T-helper 2 cell treated with Interferon-gamma antibody and Interleukin-4, amounts not matched to agents 5 μg/mL and 100 μg/mL, for 36 hours (primary cell): Measurements from ENCODE around the gene LTA.

Experiments
- DNase-seq: peaks from one replicate; pipeline ENCODE4 v3.0.0; 2021; ENCODE audit warnings: low spot score
- H3K27ac Mint-ChIP-seq: one replicate; pipeline ENCODE4 v1.8.0; 2021; ENCODE audit warnings: mild to moderate bottlenecking, mixed read lengths
- H3K27me3 Mint-ChIP-seq: one replicate; pipeline ENCODE4 v1.8.0; 2021; ENCODE audit warnings: low read depth, mixed read lengths
- H3K36me3 Mint-ChIP-seq: one replicate; pipeline ENCODE4 v1.8.0; 2021; ENCODE audit warnings: low read depth, mixed read lengths
- H3K4me1 Mint-ChIP-seq: one replicate; pipeline ENCODE4 v1.8.0; 2021; ENCODE audit warnings: low read depth, mixed read lengths
- H3K4me3 Mint-ChIP-seq: one replicate; pipeline ENCODE4 v1.8.0; 2022; ENCODE audit warnings: mild to moderate bottlenecking, moderate library complexity, mixed read lengths
- H3K9me3 Mint-ChIP-seq: one replicate; pipeline ENCODE4 v1.8.0; 2021; ENCODE audit warnings: mixed read lengths

The LTA gene

GRCh38 chr6:31572041-31572911 lies at the start of gene LTA:
TSS of gene LTA (plus strand) at chr6:31572289. CDS start at chr6:31572743, 454 bp downstream.
- peaks cover 91% of the 10 kb centered on the region for H3K4me1 Mint-ChIP-seq
- peak within 1 kb of the TSS; percentile 94 for H3K4me3 Mint-ChIP-seq
- peak; percentile 79 for DNase-seq
- peaks cover 18% of the 10 kb centered on the region for H3K27me3 Mint-ChIP-seq
- H3K9me3 Mint-ChIP-seq = no peaks in the 10 kb centered on the region
- H3K27ac Mint-ChIP-seq = peak within 1 kb of the TSS; percentile 95
- peaks cover 21% of the 10 kb centered on the region for H3K36me3 Mint-ChIP-seq

- Mint-ChIP-seq H3K27me3 (peaks cover 20% of the 10 kb centered on the region), H3K4me1 (no peaks in the 10 kb centered on the region), H3K27ac (no peak overlapping the region), H3K9me3 (no peaks in the 10 kb centered on the region), H3K36me3 (peaks cover 9% of the 10 kb centered on the region), H3K4me3 (no peak overlapping the region)
- no peak for DNase-seq
Measured at GRCh38 chr6:31525553-31525931, 46.5 kb upstream of the LTA start.

GRCh38 chr6:31525932-31526591 lies 46.0 kb upstream of the LTA start:
- H3K4me3 Mint-ChIP-seq = no peak overlapping the region
- peaks cover 13% of the 10 kb centered on the region for H3K36me3 Mint-ChIP-seq
- H3K9me3 Mint-ChIP-seq = no peaks in the 10 kb centered on the region
- H3K27me3 Mint-ChIP-seq = peaks cover 20% of the 10 kb centered on the region
- no peak overlapping the region for H3K27ac Mint-ChIP-seq
- H3K4me1 Mint-ChIP-seq = no peaks in the 10 kb centered on the region
- DNase-seq = no peak

- Mint-ChIP-seq H3K4me1 (peaks cover 4% of the 10 kb centered on the region), H3K36me3 (peaks cover 34% of the 10 kb centered on the region), H3K4me3 (no peak overlapping the region), H3K27ac (no peak overlapping the region), H3K27me3 (no peaks in the 10 kb centered on the region), H3K9me3 (no peaks in the 10 kb centered on the region)
- no peak for DNase-seq
Measured at GRCh38 chr6:31528307-31528777, 43.7 kb upstream of the LTA start.

- Mint-ChIP-seq H3K4me3 (no peak within 1 kb of the TSS), H3K36me3 (peaks cover 38% of the 10 kb centered on the region), H3K27ac (no peak within 1 kb of the TSS), H3K27me3 (no peaks in the 10 kb centered on the region), H3K4me1 (peaks cover 6% of the 10 kb centered on the region), H3K9me3 (no peaks in the 10 kb centered on the region)
- DNase-seq = no peak
Measured at GRCh38 chr6:31528821-31529328, 43.2 kb upstream of the LTA start, which contains the start of gene MCCD1. TSS of gene MCCD1 (plus strand) at chr6:31528962. CDS start at chr6:31529015, 53 bp downstream.

- Mint-ChIP-seq H3K4me3 (no peak overlapping the region), H3K36me3 (peaks cover 43% of the 10 kb centered on the region), H3K4me1 (peaks cover 6% of the 10 kb centered on the region), H3K27me3 (no peaks in the 10 kb centered on the region), H3K27ac (no peak overlapping the region), H3K9me3 (no peaks in the 10 kb centered on the region)
- no peak for DNase-seq
Measured at GRCh38 chr6:31529329-31530150, 42.5 kb upstream of the LTA start.

- Mint-ChIP-seq H3K27ac (no peak overlapping the region), H3K36me3 (peaks cover 54% of the 10 kb centered on the region)
Measured at GRCh38 chr6:31530659-31531058, 41.4 kb upstream of the LTA start.

GRCh38 chr6:31531162-31531561 lies 40.9 kb upstream of the LTA start:
- H3K27me3 Mint-ChIP-seq = no peaks in the 10 kb centered on the region
- peaks cover 59% of the 10 kb centered on the region for H3K36me3 Mint-ChIP-seq
- no peaks in the 10 kb centered on the region for H3K9me3 Mint-ChIP-seq
- peaks cover 12% of the 10 kb centered on the region for H3K4me1 Mint-ChIP-seq
- DNase-seq = no peak
- H3K4me3 Mint-ChIP-seq = no peak overlapping the region
- no peak overlapping the region for H3K27ac Mint-ChIP-seq

More at GRCh38 chr6:31530659-31531058, 41.4 kb upstream of the LTA start:
- Mint-ChIP-seq H3K9me3 (no peaks in the 10 kb centered on the region), H3K27me3 (no peaks in the 10 kb centered on the region), H3K4me1 (peaks cover 7% of the 10 kb centered on the region), H3K4me3 (no peak overlapping the region)
- DNase-seq = no peak

GRCh38 chr6:31531771-31532643 lies 40.1 kb upstream of the LTA start:
- no peaks in the 10 kb centered on the region for H3K9me3 Mint-ChIP-seq
- H3K27ac Mint-ChIP-seq = no peak overlapping the region
- no peak overlapping the region for H3K4me3 Mint-ChIP-seq
- H3K4me1 Mint-ChIP-seq = peaks cover 15% of the 10 kb centered on the region
- H3K27me3 Mint-ChIP-seq = no peaks in the 10 kb centered on the region
- DNase-seq = no peak
- H3K36me3 Mint-ChIP-seq = peaks cover 66% of the 10 kb centered on the region

- no peak overlapping the region for H3K4me3 Mint-ChIP-seq
- H3K36me3 Mint-ChIP-seq = peaks cover 71% of the 10 kb centered on the region
- peaks cover 15% of the 10 kb centered on the region for H3K4me1 Mint-ChIP-seq
- DNase-seq = no peak
- no peak overlapping the region for H3K27ac Mint-ChIP-seq
- H3K9me3 Mint-ChIP-seq = no peaks in the 10 kb centered on the region
- H3K27me3 Mint-ChIP-seq = no peaks in the 10 kb centered on the region
Measured at GRCh38 chr6:31532644-31533454, 39.2 kb upstream of the LTA start.

- Mint-ChIP-seq H3K9me3 (no peaks in the 10 kb centered on the region), H3K4me1 (peaks cover 18% of the 10 kb centered on the region), H3K36me3 (peaks cover 75% of the 10 kb centered on the region), H3K4me3 (no peak overlapping the region), H3K27ac (no peak overlapping the region), H3K27me3 (no peaks in the 10 kb centered on the region)
- no peak for DNase-seq
Measured at GRCh38 chr6:31533455-31533841, 38.6 kb upstream of the LTA start.

- no peaks in the 10 kb centered on the region for H3K27me3 Mint-ChIP-seq
- H3K27ac Mint-ChIP-seq = no peak overlapping the region
- peaks cover 23% of the 10 kb centered on the region for H3K4me1 Mint-ChIP-seq
- H3K36me3 Mint-ChIP-seq = peaks cover 81% of the 10 kb centered on the region
- H3K9me3 Mint-ChIP-seq = no peaks in the 10 kb centered on the region
- H3K4me3 Mint-ChIP-seq = no peak overlapping the region
- no peak for DNase-seq
Measured at GRCh38 chr6:31534011-31534410, 38.1 kb upstream of the LTA start.
